IMR-90 (cell line): Measurements from ENCODE around the gene CTDSPL. TPM values are rescaled to one million over a fixed set of nuclear protein-coding genes. Genes with fewer than 3 reads are reported as not detected.

ENCODE experiments used
- ATAC-seq: fragments of 200-7000 bp; cut with Tn5 transposase; 2 replicates; pipeline ENCODE4 v1.9.1; 2020; ENCODE audit warnings: low read depth, mild to moderate bottlenecking, moderate library complexity
- BruUV-seq: library from RNA; stranded (reverse); fragments of 400-500 nt; replicated peaks from 2 replicates; lab custom pipeline; 2021; lab: Mats Ljungman, UMichigan
- CTCF ChIA-PET: fragments of 300-600 bp; formaldehyde crosslinking; extraction: SDS; loops from one replicate; lab custom pipeline; 2021; ENCODE audit warnings: antibody characterized with exemption; lab: Yijun Ruan, JAX
- POLR2A ChIA-PET: fragments of 300-600 bp; sonication (Branson Sonifier 250); formaldehyde crosslinking; loops from one replicate; lab custom pipeline; 2022; ENCODE audit warnings: antibody characterized with exemption; ENCODE audit not compliant: unreplicated experiment; lab: Charles Lee
- DNase-seq: peaks from one replicate; pipeline ENCODE4 v3.0.0; 2013
- H2AFZ ChIP-seq: replicated peaks from 2 replicates; pipeline ENCODE3; 2013; ENCODE audit warnings: low read length, mild to moderate bottlenecking; ENCODE audit not compliant: poor library complexity
- H2AK5ac ChIP-seq: 2 replicates; pipeline ENCODE4 v1.6.1; 2013; ENCODE audit warnings: low read depth, low read length, inconsistent platforms
- H2AK9ac ChIP-seq: replicated peaks from 2 replicates; pipeline ENCODE3; 2013; ENCODE audit warnings: mild to moderate bottlenecking, low read depth, low read length, moderate library complexity; ENCODE audit not compliant: poor library complexity
- H2BK120ac ChIP-seq: 2 replicates; pipeline ENCODE4 v1.6.1; 2013; ENCODE audit warnings: low read depth, low read length, inconsistent platforms
- H2BK15ac ChIP-seq: 3 replicates; pipeline ENCODE4 v1.6.1; 2013; ENCODE audit warnings: low read depth, low read length, inconsistent platforms
- H2BK20ac ChIP-seq: 2 replicates; pipeline ENCODE4 v1.6.1; 2013; ENCODE audit warnings: low read depth, mild to moderate bottlenecking, inconsistent platforms, low read length, moderate library complexity
- H2BK5ac ChIP-seq: 2 replicates; pipeline ENCODE4 v1.6.1; 2013; ENCODE audit warnings: mild to moderate bottlenecking, low read depth, low read length, inconsistent platforms; ENCODE audit not compliant: poor library complexity, severe bottlenecking
- H3K14ac ChIP-seq: replicated peaks from 2 replicates; pipeline ENCODE4 v1.6.1; 2013; ENCODE audit warnings: low read depth, low read length, inconsistent platforms
- H3K18ac ChIP-seq: 2 replicates; pipeline ENCODE4 v1.6.1; 2013; ENCODE audit warnings: low read depth, low read length, control low read depth
- H3K23ac ChIP-seq: 2 replicates; pipeline ENCODE4 v1.6.1; 2013; ENCODE audit warnings: low read depth, low read length, inconsistent platforms
- H3K27ac ChIP-seq: 2 replicates; pipeline ENCODE4 v1.5.1; 2013; ENCODE audit warnings: mild to moderate bottlenecking, control low read depth, low read length; ENCODE audit not compliant: insufficient read depth
- H3K27me3 ChIP-seq: 2 replicates; pipeline ENCODE4 v1.6.1; 2013; ENCODE audit warnings: low read length; ENCODE audit not compliant: control insufficient read depth, insufficient read depth
- H3K36me3 ChIP-seq: 2 replicates; pipeline ENCODE4 v1.6.1; 2013; ENCODE audit warnings: low read length, mixed read lengths; ENCODE audit not compliant: control insufficient read depth, insufficient read depth
- H3K4ac ChIP-seq: 2 replicates; pipeline ENCODE4 v1.6.1; 2013; ENCODE audit warnings: low read depth, low read length, inconsistent platforms
- H3K4me1 ChIP-seq: 2 replicates; pipeline ENCODE4 v1.6.1; 2013; ENCODE audit warnings: low read length, mixed read lengths; ENCODE audit not compliant: control insufficient read depth, insufficient read depth
- H3K4me2 ChIP-seq: 2 replicates; pipeline ENCODE4 v1.6.1; 2013; ENCODE audit warnings: low read depth, mild to moderate bottlenecking, control low read depth, low read length, moderate library complexity
- H3K4me3 ChIP-seq: 2 replicates; pipeline ENCODE4 v1.5.1; 2013; ENCODE audit warnings: low read depth, mild to moderate bottlenecking, control low read depth, low read length, moderate library complexity; ENCODE audit not compliant: insufficient read depth
- H3K56ac ChIP-seq: 2 replicates; pipeline ENCODE4 v1.6.1; 2013; ENCODE audit warnings: low read length, inconsistent platforms; ENCODE audit not compliant: insufficient read depth; ENCODE audit errors: extremely low read depth
- H3K79me1 ChIP-seq, 2 experiments: 2 replicates each; pipeline ENCODE4 v1.6.1; 2013; ENCODE audit warnings: low read length in 2 of 2, inconsistent platforms in 1 of 2, low read depth in 1 of 2
- H3K9ac ChIP-seq: 2 replicates; pipeline ENCODE4 v1.6.1; 2013; ENCODE audit warnings: low read depth, low read length, control low read depth
- H3K9me1 ChIP-seq: 2 replicates; pipeline ENCODE4 v1.6.1; 2013; ENCODE audit warnings: low read length, inconsistent platforms; ENCODE audit not compliant: insufficient read depth
- H3K9me3 ChIP-seq: 2 replicates; pipeline ENCODE4 v1.6.1; 2013; ENCODE audit warnings: low read length; ENCODE audit not compliant: control insufficient read depth, insufficient read depth
- H4K20me1 ChIP-seq: 2 replicates; pipeline ENCODE4 v1.6.1; 2013; ENCODE audit warnings: low read length, inconsistent platforms; ENCODE audit not compliant: insufficient read depth
- H4K5ac ChIP-seq: 2 replicates; pipeline ENCODE4 v1.6.1; 2013; ENCODE audit warnings: mild to moderate bottlenecking, low read depth, low read length, control low read depth
- H4K8ac ChIP-seq, 2 experiments: 2 replicates each; pipeline ENCODE4 v1.6.1; 2013; ENCODE audit warnings: low read depth in 2 of 2, low read length in 2 of 2, control low read depth in 1 of 2, inconsistent platforms in 1 of 2
- H4K91ac ChIP-seq: 2 replicates; pipeline ENCODE4 v1.6.1; 2013; ENCODE audit warnings: low read depth, low read length, inconsistent platforms; ENCODE audit not compliant: insufficient read depth
- BHLHE40 ChIP-seq: fragments of 150-350 bp; IDR thresholded peaks from 2 replicates; pipeline ENCODE4 v1.6.1; 2016; ENCODE audit warnings: mild to moderate bottlenecking, low read depth, low read length
- CHD1 ChIP-seq: IDR thresholded peaks from 2 replicates; pipeline ENCODE4 v1.6.1; 2012; ENCODE audit warnings: low read depth, low read length, improper control_type of control experiment
- CTCF ChIP-seq: conservative IDR thresholded peaks from 2 replicates; pipeline ENCODE4 v1.5.1; 2012; ENCODE audit warnings: mild to moderate bottlenecking, low read depth, low read length, improper control_type of control experiment
- FOS ChIP-seq: fragments of 150-350 bp; IDR thresholded peaks from 2 replicates; pipeline ENCODE4 v1.6.1; 2016; ENCODE audit warnings: low read depth, low read length
- MAFK ChIP-seq: IDR thresholded peaks from 2 replicates; pipeline ENCODE4 v1.6.1; 2012; ENCODE audit warnings: low read depth, low read length, improper control_type of control experiment
- MAZ ChIP-seq: IDR thresholded peaks from 2 replicates; pipeline ENCODE4 v1.6.1; 2012; ENCODE audit warnings: low read depth, mild to moderate bottlenecking, low read length, improper control_type of control experiment, moderate library complexity, borderline replicate concordance
- NFE2L2 ChIP-seq: fragments of 150-350 bp; IDR thresholded peaks from 2 replicates; pipeline ENCODE4 v1.6.1; 2016; ENCODE audit warnings: low read depth, mild to moderate bottlenecking, low read length
- POLR2A ChIP-seq: IDR thresholded peaks from 2 replicates; pipeline ENCODE4 v1.6.1; 2012; ENCODE audit warnings: mild to moderate bottlenecking, low read depth, low read length
- RAD21 ChIP-seq: IDR thresholded peaks from 2 replicates; pipeline ENCODE4 v1.6.1; 2012; ENCODE audit warnings: low read length, improper control_type of control experiment
- RCOR1 ChIP-seq: IDR thresholded peaks from 2 replicates; pipeline ENCODE4 v1.6.1; 2012; ENCODE audit warnings: mild to moderate bottlenecking, low read length, improper control_type of control experiment; ENCODE audit not compliant: insufficient replicate concordance
- RFX5 ChIP-seq: IDR thresholded peaks from 2 replicates; pipeline ENCODE4 v1.8.0; 2012; ENCODE audit warnings: low read depth, mild to moderate bottlenecking, low read length, moderate library complexity
- SMC3 ChIP-seq: fragments of 150-350 bp; IDR thresholded peaks from 2 replicates; pipeline ENCODE4 v1.6.1; 2016; ENCODE audit warnings: low read depth, mild to moderate bottlenecking, antibody characterized with exemption, low read length, moderate library complexity
- USF2 ChIP-seq: fragments of 150-350 bp; IDR thresholded peaks from 2 replicates; pipeline ENCODE4 v1.6.1; 2017; ENCODE audit warnings: mild to moderate bottlenecking, antibody characterized with exemption, low read length, low read depth
- WGBS, 2 experiments: methylation state at CpG; one replicate each; pipeline versions ENCODE4 v1.1.5 to v1.1.7; 2013; ENCODE audit warnings: missing lambda C conversion rate in 2 of 2; ENCODE audit not compliant: insufficient read length in 1 of 2; ENCODE audit errors: extremely low coverage in 2 of 2; 5-methylcytosine and 5-hydroxymethylcytosine counted together
- dilution Hi-C: fragments of 300-500 bp; cut with HindIII; formaldehyde crosslinking; loops from one replicate; pipeline ENCODE4 v1.14.3; 2018; ENCODE audit warnings: low sequenced_read_pairs; ENCODE audit not compliant: unreplicated experiment
- in situ Hi-C: fragments of 300-500 bp; cut with MboI; formaldehyde crosslinking; loops from 3 replicates; pipeline ENCODE4 v1.14.3; 2019; ENCODE audit warnings: low sequenced_read_pairs, inconsistent platforms, mixed read lengths
- intact Hi-C: fragments of 100-400 bp; cut with micrococcal nuclease; formaldehyde crosslinking; loops from 2 replicates; pipeline ENCODE4 v1.10.0; 2022
- polyA plus RNA-seq, 3 experiments: library from polyadenylated mRNA; depleted of rRNA; stranded (reverse); fragments of >200 nt; gene quantifications; 2 replicates each; pipeline ENCODE4 v1.2.3, GENCODE V29; 2012; ENCODE audit warnings: low replicate concordance in 1 of 3
- total RNA-seq: library from RNA; depleted of rRNA; stranded (reverse); fragments of >200 nt; gene quantifications from 2 replicates; pipeline ENCODE4 v1.2.3, GENCODE V29; 2012
- TF ChIP-seq, protein P1 (sequence below): fragments of 150-350 bp; IDR thresholded peaks from 2 replicates; pipeline ENCODE4 v1.6.1; 2016; ENCODE audit warnings: low read depth, mild to moderate bottlenecking, low read length, moderate library complexity, borderline replicate concordance

The CTDSPL gene
- total and polyA plus RNA-seq, 2 of the 4 experiments (the other 2 are of a cell fraction), result 24.5 to 29.0 TPM

DNA sequence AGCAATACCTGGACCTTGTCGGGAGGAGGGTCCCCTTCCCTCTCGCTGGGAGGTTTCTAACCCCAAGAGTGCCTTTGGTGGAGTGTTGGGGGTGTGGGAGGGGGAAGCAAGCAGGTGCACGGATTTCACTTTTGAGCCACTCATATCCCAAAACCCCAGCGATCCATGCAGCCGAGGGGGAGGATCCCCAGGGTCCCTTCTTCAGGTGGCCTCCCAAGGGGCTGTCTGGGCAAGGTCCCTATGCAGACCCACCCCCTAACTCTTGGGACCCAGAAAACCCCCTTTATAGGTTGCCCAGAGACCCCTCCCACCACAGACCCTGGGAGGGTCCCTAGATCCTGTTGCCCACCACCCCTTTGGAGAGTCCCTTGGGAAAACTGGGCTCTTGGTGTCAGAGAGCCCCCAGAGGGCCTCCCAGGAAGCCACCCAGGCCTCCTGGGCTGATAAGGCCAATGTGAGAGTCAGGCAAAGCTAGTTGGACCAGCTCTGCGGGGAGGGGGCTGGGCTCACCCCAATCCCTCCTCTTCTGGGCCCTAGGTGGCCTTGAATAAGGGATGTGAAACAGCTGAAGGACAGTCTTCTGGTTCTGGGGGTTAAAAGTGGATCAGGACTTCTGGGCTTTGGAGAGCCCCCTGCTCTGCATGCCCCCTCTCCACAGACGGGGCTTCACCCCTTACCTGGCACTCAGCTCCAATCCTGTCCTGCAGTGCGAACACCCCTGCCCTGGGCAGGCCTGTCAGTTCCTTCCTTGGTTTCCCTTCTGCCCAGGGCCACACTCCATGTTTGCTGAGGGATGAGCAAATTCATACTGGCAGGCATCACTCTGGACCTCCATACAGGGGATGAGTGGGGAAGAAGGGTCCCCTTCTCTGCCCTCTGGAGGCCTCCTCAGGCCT is 168.7 kb downstream of the CTDSPL start:
- Histone ChIP-seq H2AK5ac (peak overlapping the region; percentile 76), H3K4ac (peak overlapping the region; percentile 94), H3K23ac (peak overlapping the region; percentile 75), H2BK15ac (no peak overlapping the region), H2BK120ac (peak overlapping the region; percentile 49; the same call in 1 of the 2 replicates), H3K4me1 (peaks cover 9% of the 10 kb centered on the region), H3K36me3 (no peaks in the 10 kb centered on the region), H4K91ac (peak overlapping the region; percentile 73), H2AFZ (peak overlapping the region; percentile 97), H3K14ac (peak overlapping the region; percentile 72), H3K9me3 (no peaks in the 10 kb centered on the region), H4K8ac (peak overlapping the region; percentile 49 to 92; a peak in 3 of 4 replicates), H3K56ac (no peak overlapping the region), H3K27ac (peak overlapping the region; percentile 3; the same call in 1 of the 2 replicates), H3K9ac (peak overlapping the region; percentile 3), H3K4me2 (peak overlapping the region; percentile 99), H2BK5ac (no peak overlapping the region), H3K27me3 (no peaks in the 10 kb centered on the region), H4K20me1 (no peaks in the 10 kb centered on the region), H4K5ac (peak overlapping the region; percentile 97), H2AK9ac (peak overlapping the region; percentile 96), H3K18ac (peak overlapping the region; percentile 89), H3K9me1 (no peaks in the 10 kb centered on the region; the same call in 1 of the 2 replicates), H2BK20ac (no peak overlapping the region), H3K79me1 (peaks cover 3 to 8% of the 10 kb centered on the region in 2 experiments; a peak in 1 of 4 replicates), H3K4me3 (peak overlapping the region; percentile 60)
- ChIA-PET POLR2A (interaction anchor here (0.6 kb wide), 1 partner anchor 10 kb away, joined by 5 read pairs; no protein-coding TSS in a partner anchor), CTCF (no interaction called here)
- intact Hi-C loops (no loop called here), in situ Hi-C loops (no loop called here), dilution Hi-C loops (no loop called here)
- ATAC-seq, result no peak
- DNase-seq, result no peak
- 60% methylated on average over 2 of the region's 8 CpGs; no CpG with 5 or more reads in 1 of the 2 experiments for WGBS, 2 experiments
- no TSS peak for BruUV-seq
- TF ChIP-seq RAD21 (no peak), SMC3 (no peak), POLR2A (no peak), FOS (no peak), RFX5 (no peak), MAZ (no peak), NFE2L2 (no peak), CHD1 (no peak), BHLHE40 (no peak), RCOR1 (no peak), USF2 (no peak), MAFK (no peak), CTCF (no peak)
- TF ChIP-seq, protein P1, sequence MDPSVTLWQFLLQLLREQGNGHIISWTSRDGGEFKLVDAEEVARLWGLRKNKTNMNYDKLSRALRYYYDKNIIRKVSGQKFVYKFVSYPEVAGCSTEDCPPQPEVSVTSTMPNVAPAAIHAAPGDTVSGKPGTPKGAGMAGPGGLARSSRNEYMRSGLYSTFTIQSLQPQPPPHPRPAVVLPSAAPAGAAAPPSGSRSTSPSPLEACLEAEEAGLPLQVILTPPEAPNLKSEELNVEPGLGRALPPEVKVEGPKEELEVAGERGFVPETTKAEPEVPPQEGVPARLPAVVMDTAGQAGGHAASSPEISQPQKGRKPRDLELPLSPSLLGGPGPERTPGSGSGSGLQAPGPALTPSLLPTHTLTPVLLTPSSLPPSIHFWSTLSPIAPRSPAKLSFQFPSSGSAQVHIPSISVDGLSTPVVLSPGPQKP, result no peak
